RWPE2 (cell line): Measurements from ENCODE around the gene LEMD1.
A peak's percentile ranks its signal among the peaks of the same experiment; 100 is the strongest.

Experiments
- ATAC-seq: fragments of 200-7000 bp; cut with Tn5 transposase; 3 replicates; pipeline ENCODE4 v1.9.1; 2021; ENCODE audit warnings: low read depth
- DNase-seq: peaks from one replicate; pipeline ENCODE4 v3.0.0-alpha.2; 2020; ENCODE audit warnings: low spot score
- H3K27ac ChIP-seq: fragments of 450-650 bp; 2 replicates; pipeline ENCODE4 v1.5.1; 2017; ENCODE audit warnings: mild to moderate bottlenecking; ENCODE audit not compliant: poor library complexity, severe bottlenecking
- H3K27me3 ChIP-seq: fragments of 250-450 bp; sonication (Bioruptor Pico); 2 replicates; pipeline ENCODE4 v1.5.1; 2021; ENCODE audit warnings: mild to moderate bottlenecking, moderate library complexity; ENCODE audit not compliant: insufficient read depth, poor library complexity, severe bottlenecking
- H3K36me3 ChIP-seq: fragments of 250-450 bp; sonication (Bioruptor Pico); 2 replicates; pipeline ENCODE4 v1.5.1; 2020; ENCODE audit warnings: low read depth, mild to moderate bottlenecking, moderate library complexity
- H3K4me1 ChIP-seq: fragments of 250-450 bp; sonication (Bioruptor Pico); 2 replicates; pipeline ENCODE4 v1.5.1; 2021; ENCODE audit warnings: mild to moderate bottlenecking, moderate library complexity; ENCODE audit not compliant: insufficient read depth, poor library complexity, severe bottlenecking
- H3K4me3 ChIP-seq: fragments of 250-450 bp; sonication (Bioruptor Pico); 2 replicates; pipeline ENCODE4 v1.5.1; 2021; ENCODE audit warnings: mild to moderate bottlenecking, moderate library complexity; ENCODE audit not compliant: severe bottlenecking
- H3K9me3 ChIP-seq: fragments of 250-450 bp; sonication (Bioruptor Pico); 2 replicates; pipeline ENCODE4 v1.5.1; 2021; ENCODE audit warnings: mild to moderate bottlenecking, moderate library complexity; ENCODE audit not compliant: severe bottlenecking
- TF ChIP-seq, protein P1 (sequence below): fragments of 450-650 bp; IDR thresholded peaks from one replicate; pipeline ENCODE4 v1.5.1; 2017; ENCODE audit warnings: mild to moderate bottlenecking, moderate library complexity; ENCODE audit not compliant: poor library complexity, severe bottlenecking

Gene LEMD1

GRCh38 chr1:205448540-205449253, 26.8 kb upstream of the LEMD1 start:
- H3K4me1 ChIP-seq = peaks cover 33% of the 10 kb centered on the region
- H3K27ac ChIP-seq = peak overlapping the region; percentile 93
- TF ChIP-seq, protein P1, sequence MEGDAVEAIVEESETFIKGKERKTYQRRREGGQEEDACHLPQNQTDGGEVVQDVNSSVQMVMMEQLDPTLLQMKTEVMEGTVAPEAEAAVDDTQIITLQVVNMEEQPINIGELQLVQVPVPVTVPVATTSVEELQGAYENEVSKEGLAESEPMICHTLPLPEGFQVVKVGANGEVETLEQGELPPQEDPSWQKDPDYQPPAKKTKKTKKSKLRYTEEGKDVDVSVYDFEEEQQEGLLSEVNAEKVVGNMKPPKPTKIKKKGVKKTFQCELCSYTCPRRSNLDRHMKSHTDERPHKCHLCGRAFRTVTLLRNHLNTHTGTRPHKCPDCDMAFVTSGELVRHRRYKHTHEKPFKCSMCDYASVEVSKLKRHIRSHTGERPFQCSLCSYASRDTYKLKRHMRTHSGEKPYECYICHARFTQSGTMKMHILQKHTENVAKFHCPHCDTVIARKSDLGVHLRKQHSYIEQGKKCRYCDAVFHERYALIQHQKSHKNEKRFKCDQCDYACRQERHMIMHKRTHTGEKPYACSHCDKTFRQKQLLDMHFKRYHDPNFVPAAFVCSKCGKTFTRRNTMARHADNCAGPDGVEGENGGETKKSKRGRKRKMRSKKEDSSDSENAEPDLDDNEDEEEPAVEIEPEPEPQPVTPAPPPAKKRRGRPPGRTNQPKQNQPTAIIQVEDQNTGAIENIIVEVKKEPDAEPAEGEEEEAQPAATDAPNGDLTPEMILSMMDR = no peak
- H3K4me3 ChIP-seq = peak overlapping the region; percentile 47
- H3K36me3 ChIP-seq = peaks cover 6% of the 10 kb centered on the region; the same call in 1 of the 2 replicates
- ATAC-seq (no peak), DNase-seq (no peak)
- H3K27me3 ChIP-seq = no peaks in the 10 kb centered on the region
- no peaks in the 10 kb centered on the region for H3K9me3 ChIP-seq

DNA sequence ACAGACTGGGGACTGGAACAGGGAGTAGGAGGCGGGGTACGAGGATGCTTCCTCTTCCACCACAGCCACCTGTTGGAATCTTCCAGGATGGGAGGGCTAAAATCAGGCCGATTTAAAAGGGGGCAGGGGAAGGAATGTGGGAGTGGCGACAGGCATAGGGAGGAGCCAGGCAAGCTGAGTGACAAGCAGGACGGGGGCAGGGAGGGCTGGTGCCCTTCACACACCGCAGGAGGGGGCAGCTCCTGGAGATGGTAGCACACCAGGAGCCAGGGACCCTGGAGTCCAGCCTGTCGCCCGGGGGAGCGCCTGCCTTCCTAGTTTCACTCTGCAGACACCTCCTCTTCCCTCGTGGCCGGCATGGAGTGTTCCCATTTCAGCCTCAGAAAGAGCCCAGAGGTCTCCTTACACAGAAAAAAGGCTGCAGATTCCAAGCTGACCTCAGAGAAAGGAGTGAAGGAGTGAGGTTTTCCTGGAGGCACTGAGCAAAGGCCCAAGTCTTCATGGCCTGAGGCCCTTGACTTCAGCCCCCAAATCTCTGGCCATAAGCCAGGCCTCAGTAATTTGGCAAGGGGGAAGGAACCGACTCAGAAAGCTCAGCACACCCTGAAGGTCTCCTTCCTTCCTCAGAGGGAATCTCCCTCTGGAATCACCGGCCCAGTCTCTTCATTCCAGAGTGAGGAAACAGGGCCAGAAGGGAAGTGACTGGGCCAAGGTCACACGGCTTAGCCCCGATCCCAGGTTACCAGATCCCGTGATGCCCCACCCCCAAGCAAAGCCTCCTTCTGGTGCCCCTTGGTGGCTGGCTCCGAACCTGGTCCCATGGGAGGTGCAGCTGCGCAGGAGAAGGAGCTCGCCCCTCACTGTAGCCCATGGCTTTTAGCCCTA, 25.8 kb upstream of the LEMD1 start:
- H3K4me3 ChIP-seq = no peak overlapping the region
- TF ChIP-seq, protein P1 = no peak
- H3K4me1 ChIP-seq = peaks cover 34% of the 10 kb centered on the region
- H3K27me3 ChIP-seq = no peaks in the 10 kb centered on the region
- DNase-seq (no peak), ATAC-seq (no peak)
- peak overlapping the region; percentile 93 for H3K27ac ChIP-seq
- H3K36me3 ChIP-seq = peaks cover 6% of the 10 kb centered on the region; the same call in 1 of the 2 replicates
- no peaks in the 10 kb centered on the region for H3K9me3 ChIP-seq

GRCh38 chr1:205446828-205447227, 25.0 kb upstream of the LEMD1 start:
- H3K9me3 ChIP-seq = no peaks in the 10 kb centered on the region
- peaks cover 6% of the 10 kb centered on the region; the same call in 1 of the 2 replicates for H3K36me3 ChIP-seq
- TF ChIP-seq, protein P1 = no peak
- H3K4me3 ChIP-seq = no peak overlapping the region
- peak overlapping the region; percentile 93 for H3K27ac ChIP-seq
- DNase-seq (no peak), ATAC-seq (no peak)
- H3K4me1 ChIP-seq = peaks cover 43% of the 10 kb centered on the region
- H3K27me3 ChIP-seq = no peaks in the 10 kb centered on the region

DNA sequence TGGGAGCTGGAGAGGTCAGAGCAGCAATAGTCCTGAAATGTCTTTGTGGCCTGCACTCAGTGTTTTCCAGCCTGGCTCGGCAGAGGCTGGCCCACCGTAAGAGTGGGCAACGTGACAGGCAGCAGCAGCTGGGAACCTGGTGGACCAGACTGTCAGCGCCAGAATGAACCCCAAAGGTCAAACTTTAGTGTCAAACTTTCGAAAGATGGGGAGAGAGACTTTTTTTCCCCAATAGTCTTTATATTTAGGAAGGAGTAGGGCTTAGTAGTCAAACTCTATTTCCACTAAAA, 23.7 kb upstream of the LEMD1 start:
- Histone ChIP-seq H3K27me3 (no peaks in the 10 kb centered on the region), H3K36me3 (peaks cover 8% of the 10 kb centered on the region; the same call in 1 of the 2 replicates), H3K27ac (peak overlapping the region; percentile 93), H3K9me3 (no peaks in the 10 kb centered on the region), H3K4me1 (peaks cover 51% of the 10 kb centered on the region), H3K4me3 (no peak overlapping the region)
- DNase-seq (no peak), ATAC-seq (no peak)
- TF ChIP-seq, protein P1 = no peak
